HG03342 (cell line): ENCODE measurements around the gene CD68.

Source experiments
- ATAC-seq: cut with Tn5 transposase; IDR thresholded peaks from one replicate; pipeline ENCODE4 v1.9.1; 2021; ENCODE audit warnings: mild to moderate bottlenecking, moderate library complexity; ENCODE audit not compliant: unreplicated experiment

Gene CD68

DNA sequence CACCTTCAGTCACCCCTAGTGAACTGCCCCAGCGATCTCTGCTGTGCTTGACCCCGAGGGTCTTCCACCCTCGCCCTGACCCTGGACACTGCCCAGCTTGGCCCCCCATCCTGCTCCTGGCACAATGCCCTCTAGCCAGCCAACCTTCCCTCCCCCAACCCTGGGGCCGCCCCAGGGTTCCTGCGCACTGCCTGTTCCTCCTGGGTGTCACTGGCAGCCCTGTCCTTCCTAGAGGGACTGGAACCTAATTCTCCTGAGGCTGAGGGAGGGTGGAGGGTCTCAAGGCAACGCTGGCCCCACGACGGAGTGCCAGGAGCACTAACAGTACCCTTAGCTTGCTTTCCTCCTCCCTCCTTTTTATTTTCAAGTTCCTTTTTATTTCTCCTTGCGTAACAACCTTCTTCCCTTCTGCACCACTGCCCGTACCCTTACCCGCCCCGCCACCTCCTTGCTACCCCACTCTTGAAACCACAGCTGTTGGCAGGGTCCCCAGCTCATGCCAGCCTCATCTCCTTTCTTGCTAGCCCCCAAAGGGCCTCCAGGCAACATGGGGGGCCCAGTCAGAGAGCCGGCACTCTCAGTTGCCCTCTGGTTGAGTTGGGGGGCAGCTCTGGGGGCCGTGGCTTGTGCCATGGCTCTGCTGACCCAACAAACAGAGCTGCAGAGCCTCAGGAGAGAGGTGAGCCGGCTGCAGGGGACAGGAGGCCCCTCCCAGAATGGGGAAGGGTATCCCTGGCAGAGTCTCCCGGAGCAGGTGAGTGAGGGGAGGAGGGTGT, 20.7 kb upstream of the CD68 start, which contains the start of gene TNFSF13:
Gene TNFSF13 (plus strand): TSS at position 207 of the 776 bp plus-strand sequence. CDS start 290 bp downstream, at position 497.
- ATAC-seq: no peak

DNA sequence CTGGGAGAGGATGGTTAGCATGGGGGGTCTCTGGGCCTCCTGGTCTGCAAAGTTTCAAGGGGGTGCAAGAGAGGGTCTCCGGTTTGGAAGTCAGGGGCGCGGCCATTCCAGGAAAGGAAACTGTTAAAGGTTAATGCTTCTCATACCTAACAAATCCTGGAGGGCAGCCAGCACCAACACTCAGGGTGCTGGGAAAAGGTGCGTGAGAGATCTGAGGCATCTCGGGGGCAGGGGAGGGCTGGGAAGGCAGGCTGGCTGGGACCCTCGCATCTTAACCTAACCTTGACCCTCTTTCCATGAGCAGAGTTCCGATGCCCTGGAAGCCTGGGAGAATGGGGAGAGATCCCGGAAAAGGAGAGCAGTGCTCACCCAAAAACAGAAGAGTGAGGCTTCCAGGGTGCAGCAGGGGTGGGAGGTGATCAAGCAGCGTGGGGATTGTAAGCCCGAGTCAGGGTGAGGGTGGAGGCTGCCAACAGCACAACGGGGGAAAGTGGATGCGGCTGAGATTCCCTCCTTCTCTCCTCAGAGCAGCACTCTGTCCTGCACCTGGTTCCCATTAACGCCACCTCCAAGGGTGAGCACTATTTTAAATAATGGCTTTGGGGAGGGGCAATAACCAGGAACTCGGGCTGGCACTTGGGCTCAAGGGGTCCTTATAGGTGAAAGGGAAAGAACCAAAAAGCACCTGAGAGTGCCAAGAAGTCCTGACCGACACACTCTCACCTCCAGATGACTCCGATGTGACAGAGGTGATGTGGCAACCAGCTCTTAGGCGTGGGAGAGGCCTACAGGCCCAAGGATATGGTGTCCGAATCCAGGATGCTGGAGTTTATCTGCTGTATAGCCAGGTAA, 19.9 kb upstream of the CD68 start:
- no peak for ATAC-seq

DNA sequence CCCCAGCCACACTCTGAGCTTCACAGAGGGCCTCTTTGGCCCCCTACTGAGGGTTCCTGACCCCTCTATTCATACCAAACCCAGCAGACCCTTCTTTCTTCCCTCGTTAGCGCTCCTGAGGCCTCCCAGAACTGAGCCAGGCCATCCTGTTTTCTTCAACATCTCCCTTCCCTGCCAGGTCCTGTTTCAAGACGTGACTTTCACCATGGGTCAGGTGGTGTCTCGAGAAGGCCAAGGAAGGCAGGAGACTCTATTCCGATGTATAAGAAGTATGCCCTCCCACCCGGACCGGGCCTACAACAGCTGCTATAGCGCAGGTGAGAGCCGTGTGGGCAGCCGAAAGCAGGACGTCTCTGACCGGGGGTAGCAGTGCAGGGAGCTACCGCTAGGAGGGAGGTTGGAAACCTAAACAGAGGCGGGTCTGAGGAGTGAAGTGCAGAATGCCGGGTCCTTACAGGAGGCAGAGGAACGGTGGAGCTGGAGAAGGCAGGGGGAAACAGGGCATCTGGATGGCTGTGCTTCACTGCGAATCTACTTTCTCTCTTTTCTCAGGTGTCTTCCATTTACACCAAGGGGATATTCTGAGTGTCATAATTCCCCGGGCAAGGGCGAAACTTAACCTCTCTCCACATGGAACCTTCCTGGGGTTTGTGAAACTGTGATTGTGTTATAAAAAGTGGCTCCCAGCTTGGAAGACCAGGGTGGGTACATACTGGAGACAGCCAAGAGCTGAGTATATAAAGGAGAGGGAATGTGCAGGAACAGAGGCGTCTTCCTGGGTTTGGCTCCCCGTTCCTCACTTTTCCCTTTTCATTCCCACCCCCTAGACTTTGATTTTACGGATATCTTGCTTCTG, 19.0 kb upstream of the CD68 start:
- no peak for ATAC-seq

DNA sequence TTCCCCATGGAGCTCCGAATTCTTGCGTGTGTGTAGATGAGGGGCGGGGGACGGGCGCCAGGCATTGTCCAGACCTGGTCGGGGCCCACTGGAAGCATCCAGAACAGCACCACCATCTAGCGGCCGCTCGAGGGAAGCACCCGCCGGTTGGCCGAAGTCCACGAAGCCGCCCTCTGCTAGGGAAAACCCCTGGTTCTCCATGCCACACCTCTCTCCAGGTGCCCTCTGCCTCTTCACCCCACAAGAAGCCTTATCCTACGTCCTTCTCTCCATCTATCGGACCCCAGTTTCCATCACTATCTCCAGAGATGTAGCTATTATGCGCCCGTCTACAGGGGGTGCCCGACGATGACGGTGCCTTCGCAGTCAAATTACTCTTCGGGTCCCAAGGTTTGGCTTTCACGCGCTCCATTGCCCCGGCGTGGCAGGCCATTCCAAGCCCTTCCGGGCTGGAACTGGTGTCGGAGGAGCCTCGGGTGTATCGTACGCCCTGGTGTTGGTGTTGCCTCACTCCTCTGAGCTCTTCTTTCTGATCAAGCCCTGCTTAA, 18.3 kb upstream of the CD68 start:
- ATAC-seq: peak; percentile 44

DNA sequence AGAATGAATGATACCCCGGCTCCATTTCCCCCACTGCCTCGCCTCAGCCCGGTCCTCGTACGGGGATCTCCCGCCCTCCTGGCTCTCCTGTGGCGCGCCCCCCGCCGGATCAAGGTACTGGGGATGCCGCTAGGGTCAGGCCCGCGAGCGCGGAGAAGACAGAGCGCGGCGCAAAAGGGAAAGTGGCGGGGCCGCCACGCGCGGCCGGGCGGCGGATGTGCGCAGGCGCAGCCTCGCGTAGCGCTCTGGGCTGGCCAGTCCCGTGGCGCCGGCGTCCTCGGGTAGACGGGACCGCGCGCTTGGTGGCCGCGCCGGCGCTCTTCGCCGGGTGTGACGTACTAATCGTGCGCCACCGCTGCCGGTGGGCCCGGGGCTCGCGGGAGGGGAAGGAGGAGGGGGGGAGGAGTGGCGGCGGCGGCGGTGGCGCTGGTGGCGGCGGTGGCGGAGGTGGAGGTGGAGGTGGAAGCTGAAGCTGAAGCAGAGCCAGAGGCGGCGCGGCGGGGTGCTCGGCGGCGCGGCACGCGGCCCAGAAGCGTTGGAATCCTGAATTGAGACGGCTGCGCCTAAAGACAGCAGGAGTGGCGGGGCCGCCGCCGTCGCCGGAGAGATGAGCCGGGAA, 17.7 kb upstream of the CD68 start, which contains the start of gene SENP3:
Gene SENP3 (plus strand): TSS at position 331 of the 619 bp plus-strand sequence. CDS start 1,158 bp downstream, outside the sequence.
- ATAC-seq: peak; percentile 54

DNA sequence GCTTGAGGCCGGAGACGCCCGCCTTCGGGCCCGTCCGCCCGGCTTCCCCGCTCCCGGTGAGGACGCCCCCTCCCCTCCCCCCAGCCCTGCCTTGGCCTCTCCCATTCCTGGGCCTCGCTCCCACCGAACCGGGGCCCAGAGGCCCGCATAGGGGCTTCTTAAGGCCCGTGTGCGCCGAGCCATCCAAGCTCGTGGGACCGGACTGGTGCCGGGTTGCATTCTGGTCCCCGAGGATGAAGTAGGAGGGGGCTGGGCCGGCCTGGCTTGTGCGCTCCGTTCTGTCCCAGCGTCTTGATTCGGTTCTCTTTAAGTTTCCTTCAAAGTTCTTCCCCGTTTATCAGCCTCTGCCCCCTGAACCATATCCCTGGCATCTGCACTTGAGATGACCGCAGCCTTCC, 17.2 kb upstream of the CD68 start:
- ATAC-seq: no peak

DNA sequence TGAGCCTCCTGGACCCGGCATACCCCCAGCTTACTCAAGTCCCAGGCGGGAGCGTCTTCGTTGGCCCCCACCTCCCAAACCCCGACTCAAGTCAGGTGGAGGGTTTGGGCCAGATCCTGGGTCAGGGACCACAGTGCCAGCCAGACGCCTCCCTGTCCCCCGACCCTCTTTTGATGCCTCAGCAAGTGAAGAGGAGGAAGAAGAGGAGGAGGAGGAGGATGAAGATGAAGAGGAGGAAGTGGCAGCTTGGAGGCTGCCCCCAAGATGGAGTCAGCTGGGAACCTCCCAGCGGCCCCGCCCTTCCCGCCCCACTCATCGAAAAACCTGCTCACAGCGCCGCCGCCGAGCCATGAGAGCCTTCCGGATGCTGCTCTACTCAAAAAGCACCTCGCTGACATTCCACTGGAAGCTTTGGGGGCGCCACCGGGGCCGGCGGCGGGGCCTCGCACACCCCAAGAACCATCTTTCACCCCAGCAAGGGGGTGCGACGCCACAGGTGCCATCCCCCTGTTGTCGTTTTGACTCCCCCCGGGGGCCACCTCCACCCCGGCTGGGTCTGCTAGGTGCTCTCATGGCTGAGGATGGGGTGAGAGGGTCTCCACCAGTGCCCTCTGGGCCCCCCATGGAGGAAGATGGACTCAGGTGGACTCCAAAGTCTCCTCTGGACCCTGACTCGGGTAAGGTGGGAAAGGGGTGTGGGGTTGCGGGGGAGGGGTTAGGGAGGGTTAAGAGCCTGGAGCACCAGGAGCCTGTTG, 16.1 kb upstream of the CD68 start:
- no peak for ATAC-seq

DNA sequence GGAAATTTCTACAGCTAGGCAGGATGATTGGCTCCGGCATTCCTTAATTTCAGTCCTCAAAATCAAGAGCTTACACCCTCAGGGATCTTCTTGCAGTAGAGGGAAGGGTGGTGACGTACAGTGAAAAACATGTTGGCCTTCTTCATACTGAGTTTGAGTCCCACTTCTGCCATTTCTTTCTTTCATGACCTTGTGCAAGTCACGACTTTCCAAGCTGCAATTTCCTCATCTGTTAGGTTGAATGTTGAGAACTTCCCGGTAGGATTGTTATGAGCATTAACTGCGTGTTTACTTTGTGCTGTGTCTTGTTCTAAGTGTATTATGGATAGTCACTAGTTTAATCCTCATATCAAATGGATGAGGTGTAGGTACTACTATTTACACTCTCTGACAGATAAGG, 9.9 kb upstream of the CD68 start:
- no peak for ATAC-seq

DNA sequence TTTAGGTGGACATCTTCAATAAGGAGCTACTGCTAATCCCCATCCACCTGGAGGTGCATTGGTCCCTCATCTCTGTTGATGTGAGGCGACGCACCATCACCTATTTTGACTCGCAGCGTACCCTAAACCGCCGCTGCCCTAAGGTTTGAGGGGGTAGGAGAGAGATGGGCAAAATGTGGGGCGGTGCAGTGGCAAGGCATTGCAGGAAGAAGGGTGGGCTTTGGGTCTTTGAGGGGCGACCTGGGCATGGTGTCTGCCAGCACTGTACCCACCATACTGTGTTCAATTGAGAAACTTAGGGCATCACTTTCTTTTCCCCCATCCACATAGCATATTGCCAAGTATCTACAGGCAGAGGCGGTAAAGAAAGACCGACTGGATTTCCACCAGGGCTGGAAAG, 9.1 kb upstream of the CD68 start:
- ATAC-seq: no peak

DNA sequence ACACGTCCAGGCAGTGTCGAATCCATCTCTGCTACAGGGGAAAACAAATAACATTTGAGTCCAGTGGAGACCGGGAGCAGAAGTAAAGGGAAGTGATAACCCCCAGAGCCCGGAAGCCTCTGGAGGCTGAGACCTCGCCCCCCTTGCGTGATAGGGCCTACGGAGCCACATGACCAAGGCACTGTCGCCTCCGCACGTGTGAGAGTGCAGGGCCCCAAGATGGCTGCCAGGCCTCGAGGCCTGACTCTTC, 7.2 kb upstream of the CD68 start:
- ATAC-seq: peak; percentile 84

DNA sequence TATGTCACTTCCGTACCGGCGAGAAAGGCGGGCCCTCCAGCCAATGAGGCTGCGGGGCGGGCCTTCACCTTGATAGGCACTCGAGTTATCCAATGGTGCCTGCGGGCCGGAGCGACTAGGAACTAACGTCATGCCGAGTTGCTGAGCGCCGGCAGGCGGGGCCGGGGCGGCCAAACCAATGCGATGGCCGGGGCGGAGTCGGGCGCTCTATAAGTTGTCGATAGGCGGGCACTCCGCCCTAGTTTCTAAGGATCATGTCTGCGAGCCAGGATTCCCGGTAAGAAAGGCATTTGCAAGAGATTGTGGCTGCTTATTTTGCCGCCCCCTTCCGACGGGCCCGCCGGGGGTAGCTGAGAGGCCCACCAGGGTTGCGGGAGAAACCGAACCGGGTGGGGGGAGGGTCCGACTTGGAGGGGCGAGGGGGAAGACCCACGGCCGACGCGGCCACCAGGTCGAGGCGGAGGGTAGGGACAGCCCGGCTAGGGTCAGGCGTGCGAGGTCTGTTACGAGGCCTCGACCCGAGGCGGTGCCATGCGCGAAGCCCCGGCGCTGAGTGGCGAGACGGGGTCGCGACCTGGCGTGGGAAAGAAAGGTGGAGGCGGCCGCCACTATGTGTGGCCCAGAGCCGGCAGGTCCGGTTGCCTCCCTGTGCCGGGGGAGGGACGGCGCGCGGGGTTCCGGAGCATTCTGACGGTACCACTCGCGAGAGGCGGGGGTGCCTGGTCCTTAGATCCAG, 6.7 kb upstream of the CD68 start:
- peak; percentile 8 for ATAC-seq

DNA sequence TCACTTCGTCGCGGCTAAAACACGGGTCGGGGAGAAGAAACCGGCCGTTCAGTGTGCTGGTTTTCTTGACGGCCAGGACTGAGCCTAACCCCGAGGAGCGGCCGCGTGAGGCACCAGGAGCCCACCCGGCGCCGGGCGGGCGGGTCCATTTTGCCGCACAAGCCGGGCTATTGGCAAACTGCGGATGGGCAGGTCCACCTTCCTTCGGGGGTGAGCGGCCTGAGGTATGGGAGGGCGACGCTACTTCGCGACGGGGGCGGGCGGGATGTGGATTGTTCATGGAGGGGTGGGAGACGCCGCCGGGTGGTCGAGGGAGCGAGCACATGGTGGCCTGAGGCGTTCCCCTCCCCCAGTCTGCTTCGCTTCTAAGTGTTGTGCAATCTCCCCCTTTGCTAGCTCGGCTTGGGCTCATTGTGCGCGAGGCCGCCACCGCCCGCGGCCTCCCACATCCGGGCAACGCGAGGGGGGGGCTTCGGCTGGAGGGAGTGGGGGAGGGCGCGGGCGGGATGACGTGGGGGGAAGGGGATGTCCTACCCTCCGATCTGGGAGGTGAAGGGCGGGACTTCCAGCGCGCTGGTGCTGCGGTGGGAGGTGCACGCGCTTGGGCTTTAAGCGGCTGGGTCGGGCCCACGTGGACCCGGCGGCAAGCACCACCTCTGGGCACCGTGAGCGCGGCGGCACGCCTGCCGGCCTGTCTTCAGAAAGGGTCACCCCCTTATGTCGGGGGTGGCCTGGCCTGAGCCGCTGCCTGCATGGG, 5.9 kb upstream of the CD68 start:
- no peak for ATAC-seq

DNA sequence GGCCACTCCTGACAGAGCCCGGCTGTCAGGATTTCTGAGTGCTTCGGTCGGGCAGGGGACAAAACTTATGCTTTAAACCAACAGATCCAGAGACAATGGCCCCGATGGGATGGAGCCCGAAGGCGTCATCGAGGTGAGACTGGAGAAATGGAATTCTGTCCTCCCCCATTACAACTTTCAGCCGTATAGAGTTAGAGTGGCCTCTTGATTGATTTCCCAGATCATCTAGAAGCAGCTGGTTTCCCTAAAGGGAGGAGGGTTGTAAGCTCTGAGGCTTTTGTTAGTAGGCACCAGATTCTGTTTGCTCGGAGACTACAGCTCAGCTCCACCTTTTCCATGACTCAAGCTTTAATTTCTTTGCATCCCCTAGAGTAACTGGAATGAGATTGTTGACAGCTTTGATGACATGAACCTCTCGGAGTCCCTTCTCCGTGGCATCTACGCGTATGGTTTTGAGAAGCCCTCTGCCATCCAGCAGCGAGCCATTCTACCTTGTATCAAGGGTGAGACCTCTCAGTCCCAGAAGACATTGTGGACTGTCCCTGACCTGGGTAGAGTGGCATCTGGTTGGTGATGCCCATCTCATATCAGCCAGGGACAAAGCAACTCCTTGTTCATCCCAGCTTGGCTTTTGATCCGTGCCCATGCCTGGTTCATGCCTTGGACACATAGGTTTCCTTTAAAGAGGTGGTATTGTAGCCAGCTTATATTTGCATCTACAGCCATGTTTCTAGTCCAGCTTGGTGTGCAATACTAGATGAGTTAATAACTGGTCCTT, 5.1 kb upstream of the CD68 start:
- ATAC-seq: no peak

DNA sequence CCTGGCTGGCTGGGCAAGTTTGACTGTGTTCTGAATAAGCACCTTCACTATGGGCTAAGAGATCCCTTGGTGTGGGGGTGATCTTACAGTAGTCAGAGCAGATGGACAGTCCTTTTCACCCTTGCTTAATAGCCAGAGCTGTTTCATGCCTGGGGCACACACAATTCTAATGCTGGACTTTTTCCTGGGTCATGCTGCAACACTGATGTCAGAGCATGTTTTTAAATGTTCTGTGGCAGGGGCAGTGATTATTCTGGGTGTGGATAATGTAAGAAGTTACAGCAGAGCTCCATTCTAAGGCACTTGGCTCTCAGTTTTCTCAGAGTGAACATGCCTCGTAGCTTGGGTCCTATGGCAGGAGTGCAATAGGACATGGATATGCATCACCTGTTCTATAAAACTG, 4.0 kb upstream of the CD68 start:
- no peak for ATAC-seq

DNA sequence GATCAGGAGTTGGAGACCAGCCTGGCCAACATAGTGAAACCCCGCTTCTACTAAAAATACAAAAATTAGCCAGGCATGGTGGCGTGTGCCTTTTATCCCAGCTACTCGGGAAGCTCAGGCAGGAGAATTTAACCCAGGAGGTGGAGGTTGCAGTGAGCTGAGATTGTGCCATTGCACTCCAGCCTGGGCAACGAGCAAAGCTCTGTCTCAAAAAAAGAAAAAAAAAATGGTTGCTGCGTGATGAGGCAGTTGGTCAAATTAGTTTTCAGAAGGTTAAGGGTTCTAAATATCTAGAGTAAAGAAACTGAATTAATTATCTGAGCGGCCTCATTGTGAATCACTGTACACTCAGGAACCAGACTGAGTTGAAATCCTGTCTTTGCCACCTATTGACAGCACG, 3.5 kb upstream of the CD68 start:
- ATAC-seq: no peak

DNA sequence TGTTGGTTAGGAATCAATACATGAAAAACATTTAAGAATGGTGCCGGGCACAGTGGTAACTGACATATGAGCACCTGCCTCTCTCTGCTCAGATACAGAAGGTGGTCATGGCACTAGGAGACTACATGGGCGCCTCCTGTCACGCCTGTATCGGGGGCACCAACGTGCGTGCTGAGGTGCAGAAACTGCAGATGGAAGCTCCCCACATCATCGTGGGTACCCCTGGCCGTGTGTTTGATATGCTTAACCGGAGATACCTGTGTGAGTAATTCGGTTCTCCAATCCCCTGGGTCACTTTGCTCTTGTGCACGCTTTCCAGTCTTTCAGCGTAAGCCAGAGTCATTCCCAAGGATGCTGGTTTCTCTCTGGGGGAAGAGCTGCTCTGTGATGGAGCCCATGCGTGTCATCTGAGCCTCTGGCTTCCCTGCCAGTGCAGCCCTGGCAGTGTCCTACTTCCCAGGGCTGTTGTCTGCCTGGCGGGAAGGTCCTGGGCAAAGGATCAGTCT, 3.0 kb upstream of the CD68 start:
- no peak for ATAC-seq
